Neural cell (in vitro differentiated cells): ENCODE results near the gene CSMD2.

ENCODE experiments used
- CTCF ChIP-seq: fragments of 450-650 bp; IDR thresholded peaks from 2 replicates; pipeline ENCODE4 v1.5.1; 2014; ENCODE audit warnings: antibody characterized with exemption, mild to moderate bottlenecking, moderate library complexity; ENCODE audit not compliant: poor library complexity, severe bottlenecking
- EP300 ChIP-seq: fragments of 450-650 bp; conservative IDR thresholded peaks from 2 replicates; pipeline ENCODE4 v1.6.1; 2014; ENCODE audit warnings: antibody characterized with exemption, mild to moderate bottlenecking, moderate library complexity; ENCODE audit not compliant: poor library complexity, severe bottlenecking
- EZH2 ChIP-seq: fragments of 200-600, 300-800 bp; shearing (Covaris generic), sonication (generic); IDR thresholded peaks from 2 replicates; pipeline ENCODE4 v1.6.1; 2014; ENCODE audit warnings: antibody characterized with exemption, low read length, borderline replicate concordance, mild to moderate bottlenecking; ENCODE audit not compliant: insufficient read depth, poor library complexity, severe bottlenecking
- POLR2AphosphoS5 ChIP-seq: IDR thresholded peaks from 2 replicates; pipeline ENCODE4 v1.6.1; 2012
- RAD21 ChIP-seq: fragments of 450-650 bp; conservative IDR thresholded peaks from 2 replicates; pipeline ENCODE4 v1.6.1; 2014; ENCODE audit warnings: antibody characterized with exemption, mild to moderate bottlenecking, moderate library complexity
- REST ChIP-seq: IDR thresholded peaks from 2 replicates; pipeline ENCODE4 v1.6.1; 2012; ENCODE audit warnings: borderline replicate concordance
- SMC3 ChIP-seq: fragments of 450-650 bp; conservative IDR thresholded peaks from 2 replicates; pipeline ENCODE4 v1.6.1; 2014; ENCODE audit warnings: antibody characterized with exemption, mild to moderate bottlenecking, moderate library complexity; ENCODE audit not compliant: poor library complexity
- TAF1 ChIP-seq: IDR thresholded peaks from 2 replicates; pipeline ENCODE4 v1.6.1; 2012; ENCODE audit warnings: low read depth

DNA sequence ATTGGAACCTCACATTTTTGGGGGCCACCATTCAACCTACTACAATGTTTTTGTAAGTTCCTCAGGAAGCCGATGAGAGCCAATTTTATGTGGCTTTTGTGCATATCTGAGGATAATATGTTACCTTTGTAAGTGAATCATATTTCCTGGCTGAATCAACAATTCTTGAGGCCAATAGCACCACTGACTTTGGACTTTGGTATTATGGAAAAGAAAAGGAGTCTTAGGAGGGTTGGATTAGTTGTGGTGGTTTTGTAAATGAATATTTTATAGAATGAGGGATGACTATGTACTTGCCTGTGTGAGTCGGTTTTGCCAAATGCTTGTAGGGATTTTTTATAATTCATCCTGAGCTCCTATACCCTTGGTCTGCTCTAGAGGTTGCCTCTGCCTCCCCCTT, 482.7 kb downstream of the CSMD2 start:
- no peak for TF ChIP-seq CTCF
- no peak for TF ChIP-seq TAF1
- TF ChIP-seq POLR2AphosphoS5 = no peak
- no peak for TF ChIP-seq EZH2
- no peak for TF ChIP-seq SMC3
- TF ChIP-seq EP300 = no peak
- no peak for TF ChIP-seq REST
- TF ChIP-seq RAD21 = no peak
